ENCODE measurements around the gene SRC. TPM values are rescaled to one million over a fixed set of nuclear protein-coding genes. Genes with fewer than 3 reads are reported as not detected.

The SRC gene
- total RNA-seq, 4 donors from 2014 or later = 10.3 to 21.4 (median 12.9) TPM

GRCh38 chr20:37418591-37419109, 72.7 kb downstream of the SRC start:
- no peak for TF ChIP-seq CTCF (IDR thresholded peaks at IDR 0.05; ENCODE audit: low read depth)

- TF ChIP-seq CTCF (IDR thresholded peaks at IDR 0.05; ENCODE audit: low read depth) = no peak
Measured at GRCh38 chr20:37419307-37419706, 73.4 kb downstream of the SRC start.

- no peak for TF ChIP-seq CTCF (IDR thresholded peaks at IDR 0.05; ENCODE audit: low read depth)
Measured at GRCh38 chr20:37419774-37420542, 74.0 kb downstream of the SRC start.

GRCh38 chr20:37420610-37421009, 74.7 kb downstream of the SRC start:
- no peak for TF ChIP-seq CTCF (IDR thresholded peaks at IDR 0.05; ENCODE audit: low read depth)

GRCh38 chr20:37421060-37421905, 75.3 kb downstream of the SRC start:
- TF ChIP-seq CTCF (IDR thresholded peaks at IDR 0.05; ENCODE audit: low read depth) = no peak

GRCh38 chr20:37421988-37422387, 76.0 kb downstream of the SRC start:
- TF ChIP-seq CTCF (IDR thresholded peaks at IDR 0.05; ENCODE audit: low read depth) = no peak

GRCh38 chr20:37422791-37423286, 76.9 kb downstream of the SRC start:
- no peak for TF ChIP-seq CTCF (IDR thresholded peaks at IDR 0.05; ENCODE audit: low read depth)

All from subcutaneous adipose tissue (tissue), 4 donors.